GM19463 (cell line): Measurements from ENCODE around the gene L3MBTL2.
"Not testable (repeated sequence)": the region's sequence is repeated elsewhere in the genome, so short reads cannot be mapped to it uniquely, and the experiment has no call there.

Experiments
- ATAC-seq: cut with Tn5 transposase; IDR thresholded peaks from one replicate; pipeline ENCODE4 v1.9.1; 2021; ENCODE audit warnings: mild to moderate bottlenecking, moderate library complexity; ENCODE audit not compliant: unreplicated experiment

The L3MBTL2 gene

GRCh38 chr22:41240377-41241132 is 35.4 kb downstream of the L3MBTL2 start, which contains the start of gene CHADL:
TSS of gene CHADL (minus strand) at chr22:41240931. CDS start at chr22:41240881, 50 bp downstream.
- ATAC-seq, result no peak

GRCh38 chr22:41241133-41241676 is 36.1 kb downstream of the L3MBTL2 start:
- no peak for ATAC-seq

GRCh38 chr22:41242396-41243117 is 37.4 kb downstream of the L3MBTL2 start:
- no peak for ATAC-seq

- ATAC-seq, result no peak
These were observed 38.2 kb downstream of the L3MBTL2 start for GRCh38 chr22:41243361-41243760.

GRCh38 chr22:41245917-41246499 is 40.9 kb downstream of the L3MBTL2 start:
- no peak for ATAC-seq

- no peak for ATAC-seq
These were observed 42.6 kb downstream of the L3MBTL2 start for GRCh38 chr22:41247703-41248102.

GRCh38 chr22:41248314-41248713 is 43.2 kb downstream of the L3MBTL2 start:
- no peak for ATAC-seq

- ATAC-seq, result no peak
These were observed 43.6 kb downstream of the L3MBTL2 start for GRCh38 chr22:41248758-41249157.

GRCh38 chr22:41249442-41249841 is 44.3 kb downstream of the L3MBTL2 start:
- no peak for ATAC-seq

- ATAC-seq, result no peak
These were observed 45.0 kb downstream of the L3MBTL2 start for GRCh38 chr22:41250127-41250526.

GRCh38 chr22:41252365-41252764 is 47.3 kb downstream of the L3MBTL2 start:
- ATAC-seq, result no peak

GRCh38 chr22:41254230-41254629 is 49.1 kb downstream of the L3MBTL2 start:
- ATAC-seq, result no peak

GRCh38 chr22:41256254-41257253 is 51.4 kb downstream of the L3MBTL2 start:
- no peak for ATAC-seq

- ATAC-seq, result no peak
These were observed 52.6 kb downstream of the L3MBTL2 start for GRCh38 chr22:41257696-41258095.

- ATAC-seq, result not testable (repeated sequence)
These were observed 54.6 kb downstream of the L3MBTL2 start for GRCh38 chr22:41259756-41260155.

GRCh38 chr22:41260871-41261270 is 55.8 kb downstream of the L3MBTL2 start:
- ATAC-seq, result no peak

- no peak for ATAC-seq
These were observed 56.6 kb downstream of the L3MBTL2 start for GRCh38 chr22:41261541-41262249.

GRCh38 chr22:41262250-41262765 is 57.2 kb downstream of the L3MBTL2 start:
- no peak for ATAC-seq

- no peak for ATAC-seq
These were observed 58.6 kb downstream of the L3MBTL2 start for GRCh38 chr22:41263704-41264103.
